ENCODE results near the gene INO80. TPM values are rescaled to one million over a fixed set of nuclear protein-coding genes. Genes with fewer than 3 reads are reported as not detected.
"Not testable (repeated sequence)": the region's sequence is repeated elsewhere in the genome, so short reads cannot be mapped to it uniquely, and the experiment has no call there.

The INO80 gene
- total RNA-seq, 1 experiment from 2014 or later: 15.3 TPM

- Mint-ChIP-seq H3K9me3 (ENCODE audit: low read depth, unreplicated experiment) (no peaks in the 10 kb centered on the region), H3K36me3 (ENCODE audit: insufficient read depth, unreplicated experiment) (no peaks in the 10 kb centered on the region), H3K4me1 (ENCODE audit: low read depth, unreplicated experiment) (no peaks in the 10 kb centered on the region), H3K4me3 (ENCODE audit: low read depth, unreplicated experiment) (no peak overlapping the region), H3K27me3 (ENCODE audit: unreplicated experiment) (no peaks in the 10 kb centered on the region), H3K27ac (ENCODE audit: unreplicated experiment) (no peak overlapping the region)
- no peak for TF ChIP-seq CTCF (IDR thresholded peaks at IDR 0.05; ENCODE audit: unreplicated experiment)
- no TSS peak for BruUV-seq (replicated peaks)
- no peak for DNase-seq
- intact Hi-C loops (cut with micrococcal nuclease; ENCODE audit: unreplicated experiment): no loop called here
- CTCF ChIA-PET: no interaction called here
These were observed 32.0 kb upstream of the INO80 start for GRCh38 chr15:41148065-41148464.

- H3K27me3 Mint-ChIP-seq (ENCODE audit: unreplicated experiment): no peaks in the 10 kb centered on the region
- H3K9me3 Mint-ChIP-seq (ENCODE audit: low read depth, unreplicated experiment): no peaks in the 10 kb centered on the region
- intact Hi-C loops (cut with micrococcal nuclease; ENCODE audit: unreplicated experiment): no loop called here
- H3K4me1 Mint-ChIP-seq (ENCODE audit: low read depth, unreplicated experiment): no peaks in the 10 kb centered on the region
- no peak for DNase-seq
- BruUV-seq (replicated peaks): no TSS peak
- H3K27ac Mint-ChIP-seq (ENCODE audit: unreplicated experiment): no peak overlapping the region
- no peak for TF ChIP-seq CTCF (IDR thresholded peaks at IDR 0.05; ENCODE audit: unreplicated experiment)
- CTCF ChIA-PET: no interaction called here
- no peaks in the 10 kb centered on the region for H3K36me3 Mint-ChIP-seq (ENCODE audit: insufficient read depth, unreplicated experiment)
- H3K4me3 Mint-ChIP-seq (ENCODE audit: low read depth, unreplicated experiment): no peak overlapping the region
These were observed 23.5 kb upstream of the INO80 start for GRCh38 chr15:41139619-41140018.

- H3K27ac Mint-ChIP-seq (ENCODE audit: unreplicated experiment); H3K4me3 Mint-ChIP-seq (ENCODE audit: low read depth, unreplicated experiment); CTCF ChIA-PET; H3K4me1 Mint-ChIP-seq (ENCODE audit: low read depth, unreplicated experiment); H3K27me3 Mint-ChIP-seq (ENCODE audit: unreplicated experiment); H3K36me3 Mint-ChIP-seq (ENCODE audit: insufficient read depth, unreplicated experiment); H3K9me3 Mint-ChIP-seq (ENCODE audit: low read depth, unreplicated experiment); intact Hi-C loops (cut with micrococcal nuclease; ENCODE audit: unreplicated experiment); BruUV-seq (replicated peaks): not testable (repeated sequence)
- peak; percentile 45 for DNase-seq
These were observed 23.0 kb upstream of the INO80 start for GRCh38 chr15:41139112-41139511.

- BruUV-seq (replicated peaks); CTCF ChIA-PET; H3K4me1 Mint-ChIP-seq (ENCODE audit: low read depth, unreplicated experiment); H3K27ac Mint-ChIP-seq (ENCODE audit: unreplicated experiment); H3K27me3 Mint-ChIP-seq (ENCODE audit: unreplicated experiment); H3K4me3 Mint-ChIP-seq (ENCODE audit: low read depth, unreplicated experiment); H3K9me3 Mint-ChIP-seq (ENCODE audit: low read depth, unreplicated experiment); H3K36me3 Mint-ChIP-seq (ENCODE audit: insufficient read depth, unreplicated experiment); DNase-seq; intact Hi-C loops (cut with micrococcal nuclease; ENCODE audit: unreplicated experiment): not testable (repeated sequence)
These were observed 19.5 kb upstream of the INO80 start for GRCh38 chr15:41135580-41135979.

- no peak for DNase-seq
- Mint-ChIP-seq H3K36me3 (ENCODE audit: insufficient read depth, unreplicated experiment) (no peaks in the 10 kb centered on the region), H3K4me3 (ENCODE audit: low read depth, unreplicated experiment) (no peak overlapping the region), H3K4me1 (ENCODE audit: low read depth, unreplicated experiment) (no peaks in the 10 kb centered on the region), H3K27ac (ENCODE audit: unreplicated experiment) (no peak overlapping the region), H3K27me3 (ENCODE audit: unreplicated experiment) (no peaks in the 10 kb centered on the region), H3K9me3 (ENCODE audit: low read depth, unreplicated experiment) (no peaks in the 10 kb centered on the region)
- CTCF ChIA-PET: no interaction called here
- TF ChIP-seq CTCF (IDR thresholded peaks at IDR 0.05; ENCODE audit: unreplicated experiment): no peak
- intact Hi-C loops (cut with micrococcal nuclease; ENCODE audit: unreplicated experiment): no loop called here
- BruUV-seq (replicated peaks): no TSS peak
These were observed 17.4 kb upstream of the INO80 start for GRCh38 chr15:41133454-41133853.

GRCh38 chr15:41132094-41132493 lies 16.0 kb upstream of the INO80 start:
- CTCF ChIA-PET; H3K27me3 Mint-ChIP-seq (ENCODE audit: unreplicated experiment); H3K36me3 Mint-ChIP-seq (ENCODE audit: insufficient read depth, unreplicated experiment); DNase-seq; H3K27ac Mint-ChIP-seq (ENCODE audit: unreplicated experiment); H3K4me3 Mint-ChIP-seq (ENCODE audit: low read depth, unreplicated experiment); intact Hi-C loops (cut with micrococcal nuclease; ENCODE audit: unreplicated experiment); H3K4me1 Mint-ChIP-seq (ENCODE audit: low read depth, unreplicated experiment); H3K9me3 Mint-ChIP-seq (ENCODE audit: low read depth, unreplicated experiment); BruUV-seq (replicated peaks): not testable (repeated sequence)
